GM21381 (cell line): ENCODE results near the gene PLCH2.

ENCODE experiments used
- ATAC-seq: cut with Tn5 transposase; IDR thresholded peaks from one replicate; pipeline ENCODE4 v1.9.1; 2021; ENCODE audit warnings: mild to moderate bottlenecking, moderate library complexity; ENCODE audit not compliant: unreplicated experiment

Gene PLCH2

DNA sequence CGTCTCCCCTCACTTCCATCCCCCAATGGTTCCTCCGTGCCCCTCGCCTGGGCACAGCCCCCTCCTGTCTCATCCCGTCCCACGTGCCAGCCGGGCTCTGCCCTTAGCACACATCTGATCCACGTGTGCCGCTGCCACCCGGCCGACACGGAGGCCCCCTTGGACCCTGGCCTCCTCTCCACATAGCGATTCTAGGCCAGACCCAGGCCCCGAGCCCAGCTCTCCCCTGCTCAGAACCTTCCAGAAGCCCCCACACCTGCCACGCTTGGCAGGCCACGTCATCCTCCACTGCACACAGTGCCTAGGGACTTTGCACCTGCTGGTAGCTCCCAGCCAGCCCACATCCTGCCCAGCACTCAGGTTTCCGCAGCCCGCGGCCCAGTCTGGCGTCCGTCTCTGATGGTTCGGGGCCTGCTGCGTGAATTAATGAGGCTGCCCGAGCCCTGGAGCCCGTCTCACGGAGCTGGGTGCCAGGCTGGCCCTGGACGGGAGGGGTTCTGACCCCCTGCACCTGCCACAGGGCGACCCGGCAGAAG is 20.1 kb downstream of the PLCH2 start:
- no peak for ATAC-seq

DNA sequence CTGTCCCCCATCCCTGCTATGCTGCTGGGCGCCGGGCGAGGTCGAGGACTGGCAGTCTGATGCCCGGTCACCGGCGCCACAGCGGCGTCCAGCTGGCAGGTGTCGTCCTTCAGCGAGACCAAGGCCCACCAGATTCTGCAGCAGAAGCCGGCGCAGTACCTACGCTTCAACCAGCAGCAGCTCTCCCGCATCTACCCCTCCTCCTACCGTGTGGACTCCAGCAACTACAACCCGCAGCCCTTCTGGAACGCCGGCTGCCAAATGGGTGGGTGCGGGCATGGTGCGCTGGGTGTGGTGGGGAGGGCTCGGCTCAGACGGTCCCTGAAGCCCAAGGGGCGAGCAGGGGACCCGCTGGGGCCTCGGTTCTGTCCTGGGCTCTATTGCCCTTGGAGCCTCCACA is 20.7 kb downstream of the PLCH2 start:
- ATAC-seq: no peak

DNA sequence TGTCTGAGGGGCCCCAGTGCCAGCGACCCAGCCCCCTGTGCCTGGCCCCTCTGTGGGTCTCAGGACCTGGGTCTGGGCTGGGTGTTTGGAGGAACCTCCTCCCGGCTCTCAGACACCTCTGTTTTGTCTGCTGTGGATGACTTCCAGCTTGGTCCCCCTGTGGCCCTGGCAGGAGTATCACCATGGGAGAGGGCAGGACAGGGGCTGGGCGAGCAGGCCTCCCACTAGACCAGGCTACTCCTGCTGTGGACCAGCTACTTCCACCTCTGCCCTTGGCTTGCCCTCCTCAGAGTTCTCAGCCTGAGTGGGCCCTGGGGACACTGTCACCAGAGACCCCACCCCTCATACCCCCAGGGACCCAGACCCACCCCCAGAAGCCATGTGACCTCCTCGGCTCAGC is 21.8 kb downstream of the PLCH2 start:
- ATAC-seq: no peak

DNA sequence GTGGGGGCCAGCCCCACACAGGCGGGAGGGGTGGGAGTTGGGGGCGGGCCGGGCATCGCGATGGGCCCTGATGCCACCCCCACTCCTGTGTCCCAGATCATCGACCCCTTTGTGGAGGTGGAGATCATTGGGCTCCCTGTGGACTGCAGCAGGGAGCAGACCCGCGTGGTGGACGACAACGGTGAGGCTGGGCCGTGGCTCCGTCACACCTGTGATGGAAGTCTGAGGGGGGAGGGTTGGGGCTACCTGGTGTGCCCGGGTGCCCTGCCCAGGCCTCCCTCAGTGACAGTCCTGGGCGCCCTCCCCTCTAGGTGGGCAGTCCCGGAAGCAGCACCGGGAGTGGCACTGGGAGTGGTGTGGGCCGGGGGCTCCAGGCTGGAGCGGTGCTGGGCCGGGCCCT is 22.6 kb downstream of the PLCH2 start:
- no peak for ATAC-seq

DNA sequence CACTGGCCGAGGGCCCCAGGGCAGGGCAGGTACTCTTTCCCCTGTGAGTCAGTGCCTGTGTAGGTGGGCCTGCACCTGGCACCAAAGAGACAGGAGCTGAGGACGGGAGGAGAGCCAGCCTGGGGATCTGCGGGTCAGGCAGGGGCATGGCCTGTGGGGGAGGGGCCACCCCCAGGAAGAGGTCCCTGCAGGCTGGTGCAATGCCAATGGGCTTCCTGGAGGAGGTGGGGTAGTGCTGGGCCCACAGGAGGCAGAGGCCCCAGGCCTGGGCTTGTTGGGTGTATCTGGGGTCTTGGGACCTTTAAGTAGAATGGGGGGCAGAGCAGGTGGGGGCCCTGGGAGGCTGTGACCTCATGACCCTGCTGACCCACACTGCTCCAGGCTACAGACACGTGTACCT is 23.2 kb downstream of the PLCH2 start:
- ATAC-seq: no peak

DNA sequence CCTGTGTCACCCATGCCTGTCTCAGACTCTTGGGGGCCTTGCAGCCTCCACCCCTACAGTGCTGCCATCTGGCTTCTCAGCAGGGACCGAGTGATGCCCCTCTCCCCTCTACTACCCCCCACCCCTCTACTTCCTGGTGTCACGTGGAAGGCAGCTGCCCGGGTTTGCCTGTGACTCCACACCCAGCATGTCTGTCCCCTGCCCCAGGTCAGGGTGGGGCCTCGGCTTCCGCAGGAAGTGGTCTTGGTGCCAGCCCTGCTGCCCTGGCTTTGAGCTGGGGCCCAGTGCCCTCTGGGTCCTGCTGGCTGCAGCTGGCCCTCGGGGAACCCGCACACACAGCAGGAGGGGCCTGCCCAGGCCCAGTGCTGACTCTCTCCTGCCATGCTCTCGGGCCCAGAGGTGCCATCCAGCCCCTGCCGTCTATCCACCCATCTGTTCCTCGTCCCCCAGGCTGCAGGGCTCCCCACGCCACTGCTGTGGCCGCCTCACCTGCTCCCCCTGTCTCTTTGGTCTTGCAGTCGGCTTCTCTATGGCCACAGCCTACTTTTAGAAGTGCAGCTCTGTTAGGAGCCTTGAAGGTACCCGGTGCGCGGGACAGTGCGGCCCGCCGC is 24.0 kb downstream of the PLCH2 start:
- no peak for ATAC-seq

DNA sequence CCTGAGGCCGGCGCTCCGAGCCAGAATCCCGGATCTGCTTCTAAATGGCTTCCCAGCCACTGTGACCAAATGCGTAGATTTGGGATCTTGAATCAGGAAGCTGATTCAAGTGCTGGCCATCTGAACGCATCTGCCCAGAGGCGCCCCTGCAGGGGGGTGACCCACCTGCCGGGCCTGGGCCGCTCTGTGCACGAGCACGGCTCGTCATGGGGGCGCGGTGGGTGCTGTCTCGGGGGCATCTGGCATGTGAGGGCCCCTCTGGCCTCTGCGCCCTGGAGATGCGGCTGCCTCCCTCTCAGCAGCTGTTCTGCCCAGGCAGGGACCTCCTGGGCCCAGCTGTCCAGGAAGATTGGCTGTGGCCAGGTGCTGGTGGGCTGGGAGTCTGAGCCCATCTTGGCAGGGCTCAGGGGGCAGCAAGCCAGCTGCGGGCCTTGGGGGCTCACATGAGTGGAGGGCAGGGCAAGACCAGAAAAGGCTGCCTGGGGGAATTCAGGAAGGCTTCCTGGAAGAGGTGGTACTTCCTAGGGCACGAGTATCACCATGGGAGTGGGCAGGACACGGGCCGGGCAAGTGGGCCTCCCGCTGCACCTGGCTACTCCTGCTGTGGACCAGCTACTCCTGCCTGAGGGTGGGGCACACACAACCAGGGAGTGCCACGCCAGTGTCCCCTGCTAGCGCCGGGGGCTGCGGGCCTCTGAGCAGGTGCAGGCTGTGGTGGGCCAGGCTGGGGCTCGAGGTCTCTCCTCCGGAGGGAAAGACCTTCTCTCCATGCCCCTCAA is 25.1 kb downstream of the PLCH2 start:
- ATAC-seq: no peak

DNA sequence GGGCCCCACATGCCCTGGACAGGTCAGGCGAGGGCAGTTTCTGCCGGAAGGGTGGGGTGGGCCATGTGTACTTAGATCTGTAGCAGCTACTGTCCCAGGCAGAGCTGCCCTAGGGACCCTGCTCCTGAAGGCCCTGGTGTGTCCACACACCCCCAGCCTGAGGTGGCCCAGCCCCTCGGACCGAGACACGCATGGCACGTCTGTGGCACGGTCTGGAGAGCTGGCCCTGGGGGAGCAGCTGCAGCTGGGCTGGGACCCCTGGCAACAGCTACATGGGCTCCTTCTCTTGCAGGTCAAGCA is 25.7 kb downstream of the PLCH2 start:
- no peak for ATAC-seq

DNA sequence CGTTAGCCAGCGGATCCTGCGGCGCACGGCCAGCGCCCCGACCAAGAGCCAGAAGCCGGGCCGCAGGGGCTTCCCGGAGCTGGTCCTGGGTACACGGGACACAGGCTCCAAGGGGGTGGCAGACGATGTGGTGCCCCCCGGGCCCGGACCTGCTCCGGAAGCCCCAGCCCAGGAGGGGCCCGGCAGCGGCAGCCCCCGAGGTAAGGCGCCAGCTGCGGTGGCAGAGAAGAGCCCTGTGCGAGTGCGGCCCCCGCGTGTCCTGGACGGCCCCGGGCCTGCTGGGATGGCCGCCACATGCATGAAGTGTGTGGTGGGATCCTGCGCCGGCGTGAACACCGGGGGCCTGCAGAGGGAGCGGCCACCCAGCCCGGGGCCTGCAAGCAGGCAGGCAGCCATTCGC is 26.1 kb downstream of the PLCH2 start:
- no peak for ATAC-seq

DNA sequence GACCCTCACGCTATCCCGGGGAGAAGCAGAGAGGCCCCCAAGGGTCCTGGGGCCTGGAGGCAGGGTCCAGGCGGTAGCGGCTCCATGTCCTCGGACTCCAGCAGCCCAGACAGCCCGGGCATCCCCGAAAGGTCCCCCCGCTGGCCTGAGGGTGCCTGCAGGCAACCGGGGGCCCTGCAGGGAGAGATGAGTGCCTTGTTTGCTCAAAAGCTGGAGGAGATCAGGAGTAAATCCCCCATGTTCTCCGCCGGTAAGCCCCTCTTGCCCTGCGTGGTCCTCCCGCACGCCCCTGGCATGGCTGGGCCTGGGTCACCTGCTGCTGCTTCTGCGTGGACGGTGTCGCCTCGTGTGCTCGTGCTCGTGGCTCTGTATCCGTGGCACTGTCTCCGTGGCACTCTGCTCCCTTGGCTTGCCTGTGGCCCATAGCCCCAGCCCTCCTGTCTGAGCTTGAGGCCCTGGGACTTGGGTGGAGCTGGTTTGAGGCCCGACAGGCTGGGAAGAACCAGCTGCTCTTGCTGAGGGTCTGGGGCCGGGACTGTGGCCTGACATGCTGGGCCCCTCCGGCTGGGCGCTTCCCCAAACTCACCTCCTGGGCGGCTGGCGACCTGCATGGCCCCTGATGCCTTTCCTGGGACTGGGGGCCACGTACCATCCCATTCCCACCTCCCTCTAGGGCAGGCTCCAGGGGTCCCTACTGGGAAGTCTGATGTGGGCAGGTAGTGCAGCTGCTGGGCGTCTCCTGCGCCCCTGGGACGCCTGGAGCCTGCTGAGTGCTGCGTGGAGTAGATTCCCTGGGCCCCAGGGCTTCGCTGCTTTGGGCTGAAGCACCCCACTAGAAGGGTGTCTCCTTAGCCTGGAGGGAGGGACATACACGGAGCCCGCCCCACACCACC is 26.8 kb downstream of the PLCH2 start:
- ATAC-seq: no peak

DNA sequence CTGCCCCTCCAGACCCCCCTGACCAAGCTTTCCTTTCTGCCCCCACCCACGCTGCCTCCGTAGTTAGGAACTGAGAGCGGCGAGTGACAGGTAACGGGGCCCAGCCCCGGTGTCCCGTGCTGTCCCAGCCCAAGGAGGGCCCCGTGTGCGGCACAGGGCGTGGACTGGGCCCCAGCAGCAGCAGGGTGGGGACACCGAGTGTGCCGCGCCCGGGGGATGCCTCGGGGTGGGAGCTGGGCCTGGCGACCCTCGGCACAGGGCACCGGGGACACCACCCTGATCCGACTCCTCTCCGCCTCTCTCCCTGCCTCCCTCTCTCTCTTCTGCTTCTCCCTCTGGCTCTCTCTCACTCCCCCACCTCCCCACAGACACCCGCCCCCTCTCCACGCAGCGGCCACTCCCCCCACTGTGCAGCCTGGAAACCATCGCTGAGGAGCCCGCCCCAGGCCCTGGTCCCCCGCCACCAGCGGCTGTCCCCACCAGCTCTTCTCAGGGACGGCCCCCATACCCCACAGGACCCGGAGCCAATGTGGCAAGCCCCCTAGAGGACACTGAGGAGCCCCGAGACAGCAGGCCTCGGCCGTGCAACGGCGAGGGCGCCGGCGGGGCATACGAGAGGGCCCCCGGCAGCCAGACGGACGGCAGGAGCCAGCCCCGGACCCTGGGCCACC is 27.6 kb downstream of the PLCH2 start:
- no peak for ATAC-seq

DNA sequence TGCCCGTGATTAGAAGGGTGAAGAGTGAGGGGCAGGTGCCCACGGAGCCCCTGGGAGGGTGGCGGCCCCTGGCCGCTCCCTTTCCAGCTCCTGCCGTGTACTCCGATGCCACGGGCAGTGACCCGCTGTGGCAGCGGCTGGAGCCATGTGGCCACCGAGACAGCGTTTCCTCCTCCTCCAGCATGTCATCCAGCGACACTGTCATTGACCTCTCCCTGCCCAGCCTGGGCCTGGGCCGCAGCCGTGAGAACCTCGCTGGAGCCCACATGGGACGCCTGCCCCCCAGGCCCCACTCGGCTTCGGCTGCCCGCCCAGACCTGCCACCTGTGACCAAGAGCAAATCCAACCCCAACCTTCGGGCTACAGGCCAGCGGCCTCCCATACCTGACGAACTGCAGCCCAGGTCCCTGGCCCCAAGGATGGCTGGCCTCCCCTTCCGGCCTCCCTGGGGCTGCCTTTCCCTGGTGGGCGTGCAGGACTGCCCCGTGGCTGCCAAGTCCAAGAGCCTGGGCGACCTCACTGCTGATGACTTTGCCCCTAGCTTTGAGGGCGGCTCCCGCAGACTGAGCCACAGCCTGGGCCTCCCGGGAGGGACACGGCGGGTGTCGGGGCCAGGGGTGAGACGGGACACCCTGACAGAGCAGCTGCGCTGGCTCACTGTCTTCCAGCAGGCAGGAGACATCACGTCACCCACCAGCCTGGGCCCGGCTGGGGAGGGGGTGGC is 28.3 kb downstream of the PLCH2 start:
- ATAC-seq: no peak

DNA sequence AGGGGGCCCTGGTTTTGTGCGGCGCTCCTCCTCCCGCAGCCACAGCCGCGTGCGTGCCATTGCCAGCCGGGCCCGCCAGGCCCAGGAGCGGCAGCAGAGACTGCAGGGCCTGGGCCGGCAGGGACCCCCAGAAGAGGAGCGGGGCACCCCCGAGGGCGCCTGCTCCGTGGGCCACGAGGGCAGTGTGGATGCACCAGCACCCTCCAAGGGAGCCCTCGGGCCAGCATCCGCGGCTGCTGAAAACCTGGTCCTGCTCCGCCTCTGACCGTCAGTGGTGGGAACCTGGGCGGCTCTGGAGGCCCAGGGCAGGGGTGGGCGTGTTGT is 28.8 kb downstream of the PLCH2 start:
- ATAC-seq: no peak

DNA sequence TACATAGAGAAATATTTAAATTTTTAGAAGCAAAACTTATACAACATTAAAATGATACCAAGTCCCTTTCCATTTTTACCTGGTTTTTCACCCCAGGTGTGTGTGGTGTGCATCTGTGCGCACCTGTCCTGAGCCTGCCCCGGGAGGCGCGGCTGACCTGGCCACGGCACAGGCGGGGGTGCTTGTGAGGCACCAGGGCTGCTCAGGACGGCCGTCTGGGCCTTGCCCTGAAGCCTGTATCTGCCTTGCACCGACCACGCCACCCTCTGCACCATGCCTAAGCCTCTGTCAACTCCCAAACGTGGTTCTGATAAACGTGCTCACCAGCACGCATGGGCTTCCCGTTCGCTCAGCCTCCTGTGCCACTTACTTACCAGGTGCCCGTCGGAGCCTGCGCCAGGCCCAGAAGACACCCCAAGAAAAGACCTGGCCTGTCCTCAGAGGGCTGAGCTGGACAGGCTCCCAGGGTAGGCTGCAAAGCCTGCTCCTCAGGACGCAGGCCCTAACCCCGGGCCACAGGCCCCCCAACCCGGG is 29.4 kb downstream of the PLCH2 start:
- ATAC-seq: no peak

DNA sequence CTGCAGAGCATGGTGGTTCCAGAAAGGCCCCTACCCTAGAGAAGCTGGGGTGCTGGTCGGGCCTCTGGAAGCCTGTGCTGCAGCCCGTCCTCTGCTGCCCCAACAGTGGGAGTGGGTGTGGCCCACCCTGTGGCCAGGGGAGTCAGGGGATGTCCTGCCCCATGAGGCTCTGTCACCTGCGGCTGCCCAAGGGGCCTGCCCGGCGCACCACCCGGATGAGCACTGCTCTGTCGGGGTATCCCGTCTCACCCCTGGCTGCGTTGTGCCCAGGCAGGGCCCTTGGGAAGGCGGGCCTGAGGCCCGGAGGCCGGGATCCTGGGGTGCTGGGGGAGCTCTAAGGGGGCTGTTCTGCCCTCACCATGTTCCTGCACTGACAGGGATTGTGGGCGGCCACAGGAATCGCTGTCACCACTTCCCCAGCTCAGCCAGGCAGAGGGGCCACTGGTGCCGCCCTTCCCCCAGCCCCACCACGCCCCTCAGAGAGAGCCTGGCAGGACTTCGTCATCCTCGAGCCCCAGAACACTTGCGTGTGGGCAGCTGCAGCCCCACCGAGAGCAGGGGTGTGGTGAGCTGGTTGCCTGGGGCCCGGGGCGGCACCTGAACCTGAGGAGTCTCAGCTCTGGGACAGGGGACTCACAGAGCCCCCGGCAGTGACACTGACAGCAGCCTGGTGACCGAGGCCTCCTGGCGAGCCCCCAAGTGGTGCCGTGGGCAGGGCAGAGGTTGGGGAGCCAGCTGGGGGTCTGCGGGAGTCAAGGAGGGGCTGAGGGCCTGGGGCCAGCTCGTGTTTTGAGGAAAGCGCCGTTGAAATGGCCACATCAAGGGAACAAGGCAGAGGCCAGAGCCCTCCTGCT is 30.1 kb downstream of the PLCH2 start:
- no peak for ATAC-seq

DNA sequence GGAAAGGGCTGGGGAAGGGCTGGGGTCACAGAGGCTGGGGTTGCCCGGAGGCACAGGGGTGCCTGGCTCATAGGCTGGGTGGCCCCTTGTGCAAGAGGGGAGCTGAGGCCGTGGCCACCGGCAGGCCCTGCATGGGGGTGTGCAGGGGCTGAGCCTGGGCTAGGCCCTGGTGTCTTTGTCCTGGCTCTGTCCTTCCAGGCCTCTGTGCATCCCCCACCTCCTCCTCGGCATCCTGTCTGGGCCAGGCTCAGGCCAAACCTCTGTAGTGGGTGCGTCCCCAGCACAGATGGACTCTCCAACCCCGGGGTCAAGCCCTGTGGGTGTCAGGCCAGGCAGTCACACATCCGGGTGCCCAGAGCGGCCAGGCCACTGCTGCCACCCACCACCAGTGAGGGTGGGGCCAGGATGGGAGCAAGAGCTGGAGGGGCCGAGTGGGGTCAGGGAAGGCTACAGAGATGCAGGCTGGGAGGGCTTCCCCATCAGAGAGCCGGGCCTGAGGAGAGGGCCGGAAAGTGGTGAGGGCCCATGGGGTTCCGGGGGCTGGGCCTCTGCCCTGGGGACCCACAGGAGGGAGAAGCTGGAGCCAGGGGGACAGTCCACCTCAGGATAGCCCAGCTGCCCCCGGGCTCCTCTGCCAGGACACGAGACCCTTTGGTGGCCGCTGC is 30.9 kb downstream of the PLCH2 start:
- ATAC-seq: no peak

DNA sequence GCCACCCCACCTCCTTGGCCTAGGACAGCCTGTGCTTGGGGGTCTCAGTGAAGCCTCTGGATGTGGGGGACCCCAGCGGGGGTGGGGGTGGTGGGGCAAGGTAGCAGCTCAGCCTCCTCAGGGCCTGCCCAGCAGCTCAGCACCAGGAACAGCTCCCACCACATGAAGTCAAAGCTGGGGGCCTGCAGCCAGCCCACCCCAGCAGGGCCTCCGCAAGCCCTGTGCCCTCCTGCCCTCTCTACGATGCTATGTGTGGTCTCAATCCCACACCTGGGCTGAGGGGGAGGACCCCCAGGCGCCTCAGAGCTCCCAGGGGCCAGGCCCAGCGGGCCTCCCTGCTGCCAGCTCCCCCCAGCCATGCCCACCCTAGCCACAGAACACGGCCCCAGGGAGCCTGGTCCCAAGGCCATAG is 31.7 kb downstream of the PLCH2 start:
- ATAC-seq: no peak

DNA sequence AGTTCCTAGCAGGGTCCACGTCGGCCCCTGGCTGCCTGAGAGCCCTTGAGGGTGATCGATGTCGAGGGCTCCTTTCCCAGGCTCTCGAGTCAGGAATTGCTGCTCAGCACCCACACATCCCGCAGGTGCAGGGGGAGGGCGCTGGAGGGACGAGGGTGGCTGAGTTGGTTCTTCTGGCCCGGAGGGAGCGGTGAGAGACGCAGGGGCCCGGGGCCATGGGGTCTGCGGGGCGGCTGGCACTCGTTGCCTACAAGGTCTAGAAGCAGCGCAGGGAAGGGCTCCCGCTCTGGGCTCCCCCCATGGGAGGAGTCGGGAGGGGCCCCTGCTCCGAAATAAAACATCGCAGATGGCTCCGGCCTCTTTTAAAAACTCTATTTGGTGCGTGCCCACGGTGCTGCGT is 32.1 kb downstream of the PLCH2 start:
- ATAC-seq: no peak

DNA sequence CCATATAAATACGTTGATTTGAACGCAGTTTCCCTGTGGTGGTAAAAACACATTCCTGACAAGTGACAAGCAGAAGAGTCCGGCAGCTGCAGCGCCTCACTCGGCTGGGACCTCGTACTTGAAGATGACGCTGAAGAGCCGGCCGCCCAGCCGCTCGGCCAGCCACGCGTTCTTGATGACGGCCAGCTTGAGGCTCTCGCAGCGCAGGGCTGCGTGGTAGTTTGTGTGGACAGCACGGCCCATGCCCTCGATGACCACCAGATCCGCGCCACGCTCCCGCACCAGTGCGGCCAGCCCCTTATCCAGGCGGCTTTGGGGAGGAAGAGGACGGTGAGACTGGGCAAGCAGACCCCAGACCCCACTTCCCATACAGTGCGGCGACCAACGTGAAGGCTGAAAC is 32.7 kb downstream of the PLCH2 start:
- no peak for ATAC-seq
